ENCODE data around the gene CARD11.

- TF ChIP-seq CTCF (IDR thresholded peaks at IDR 0.05) (no peak), POLR2A (IDR thresholded peaks at IDR 0.05) (no peak)
Observed at GRCh38 chr7:2921653-2922347, 121.9 kb downstream of the CARD11 start.
